ENCODE data around the gene VIM.

GRCh38 chr10:17206210-17206709, 21.8 kb upstream of the VIM start:
- no peak for TF ChIP-seq CTCF (optimal IDR thresholded peaks at IDR 0.05 in 1 of 3, IDR thresholded peaks at IDR 0.05 in 1 of 3, conservative IDR thresholded peaks at IDR 0.05 in 1 of 3; ENCODE audit: extremely low read depth in 1 of 3, insufficient read depth in 2 of 3, low read length in 3 of 3)
- TF ChIP-seq EZH2 (IDR thresholded peaks at IDR 0.05; ENCODE audit: low read length): no peak

All from keratinocyte (primary cell).